ENCODE measurements around the gene TTYH3. TPM values are rescaled to one million over a fixed set of nuclear protein-coding genes. Genes with fewer than 3 reads are reported as not detected.
A peak's percentile ranks its signal among the peaks of the same experiment; 100 is the strongest.

TTYH3 gene
- total RNA-seq, 1 donor from 2014 or later: 51.7 TPM

GRCh38 chr7:2604608-2605174 is 27.1 kb upstream of the TTYH3 start:
- peaks cover 35% of the 10 kb centered on the region for H3K4me1 ChIP-seq
- no peak overlapping the region for H3K27ac ChIP-seq
- peaks cover 34% of the 10 kb centered on the region for H3K36me3 ChIP-seq
- intact Hi-C loops (cut with DNase I): no loop called here
- DNase-seq (no peak), ATAC-seq (no peak)
- no peak for TF ChIP-seq CTCF (IDR thresholded peaks at IDR 0.05)
- no peaks in the 10 kb centered on the region for H3K27me3 ChIP-seq (ENCODE audit: low read depth)
- H3K9me3 ChIP-seq: no peaks in the 10 kb centered on the region
- H3K4me3 ChIP-seq: no peak overlapping the region

- peak overlapping the region; percentile 82 for H3K27ac ChIP-seq
- H3K4me3 ChIP-seq: no peak overlapping the region
- peaks cover 35% of the 10 kb centered on the region for H3K4me1 ChIP-seq
- TF ChIP-seq CTCF (IDR thresholded peaks at IDR 0.05): peak; percentile 12
- H3K27me3 ChIP-seq (ENCODE audit: low read depth): no peaks in the 10 kb centered on the region
- ATAC-seq (no peak), DNase-seq (no peak)
- intact Hi-C loops (cut with DNase I): no loop called here
- no peaks in the 10 kb centered on the region for H3K9me3 ChIP-seq
- peaks cover 22% of the 10 kb centered on the region for H3K36me3 ChIP-seq
Observed at GRCh38 chr7:2605608-2606538, 25.9 kb upstream of the TTYH3 start.

- Histone ChIP-seq H3K9me3 (no peaks in the 10 kb centered on the region), H3K27ac (peak overlapping the region; percentile 82), H3K36me3 (peaks cover 17% of the 10 kb centered on the region), H3K4me3 (no peak overlapping the region), H3K27me3 (ENCODE audit: low read depth) (no peaks in the 10 kb centered on the region), H3K4me1 (peaks cover 35% of the 10 kb centered on the region)
- no peak for ATAC-seq
- intact Hi-C loops (cut with DNase I): no loop called here
- TF ChIP-seq CTCF (IDR thresholded peaks at IDR 0.05): no peak
- no peak for DNase-seq
Observed at GRCh38 chr7:2606539-2606936, 25.2 kb upstream of the TTYH3 start.

- no peak for TF ChIP-seq CTCF (IDR thresholded peaks at IDR 0.05)
- Histone ChIP-seq H3K4me3 (no peak overlapping the region), H3K27me3 (ENCODE audit: low read depth) (no peaks in the 10 kb centered on the region), H3K36me3 (peaks cover 9% of the 10 kb centered on the region), H3K4me1 (peaks cover 35% of the 10 kb centered on the region), H3K27ac (peak overlapping the region; percentile 82), H3K9me3 (no peaks in the 10 kb centered on the region)
- intact Hi-C loops (cut with DNase I): no loop called here
- DNase-seq (no peak), ATAC-seq (peak; percentile 57 to 63)
Observed at GRCh38 chr7:2607122-2607922, 24.5 kb upstream of the TTYH3 start.
